Endodermal cell (in vitro differentiated cells): ENCODE results near the gene NPTX1. TPM values are rescaled to one million over a fixed set of nuclear protein-coding genes. Genes with fewer than 3 reads are reported as not detected.

Experiments
- DNase-seq: peaks from one replicate; pipeline ENCODE4 v3.0.0-alpha.2; 2017
- H3K27ac ChIP-seq: 2 replicates; pipeline ENCODE4 v1.5.1; 2013; ENCODE audit warnings: mild to moderate bottlenecking, low read depth, low read length, moderate library complexity
- H3K27me3 ChIP-seq: 2 replicates; pipeline ENCODE4 v1.6.1; 2013; ENCODE audit warnings: mild to moderate bottlenecking, low read length, moderate library complexity; ENCODE audit not compliant: insufficient read depth, control insufficient read depth, poor library complexity, severe bottlenecking
- H3K36me3 ChIP-seq: 2 replicates; pipeline ENCODE4 v1.7.0; 2013; ENCODE audit warnings: mild to moderate bottlenecking, low read length, moderate library complexity; ENCODE audit not compliant: control insufficient read depth, insufficient read depth
- H3K4me1 ChIP-seq: one replicate; pipeline ENCODE4 v1.7.0; 2013; ENCODE audit warnings: low read length; ENCODE audit not compliant: control insufficient read depth, insufficient read depth
- H3K4me3 ChIP-seq: 2 replicates; pipeline ENCODE4 v1.5.1; 2013; ENCODE audit warnings: mild to moderate bottlenecking, low read length, moderate library complexity
- H3K9ac ChIP-seq: 2 replicates; pipeline ENCODE4 v1.6.1; 2013; ENCODE audit warnings: mild to moderate bottlenecking, low read length, moderate library complexity; ENCODE audit not compliant: poor library complexity, severe bottlenecking; ENCODE audit errors: extremely low read depth
- H3K9me3 ChIP-seq: 2 replicates; pipeline ENCODE4 v1.6.1; 2013; ENCODE audit warnings: mild to moderate bottlenecking, low read length, moderate library complexity; ENCODE audit not compliant: control insufficient read depth
- H3K27ac Mint-ChIP-seq: 2 replicates; pipeline ENCODE4 v1.8.0; 2020; ENCODE audit warnings: mixed read lengths
- H3K27me3 Mint-ChIP-seq: 2 replicates; pipeline ENCODE4 v1.8.0; 2021; ENCODE audit warnings: mild to moderate bottlenecking, mixed read lengths; ENCODE audit not compliant: insufficient read depth
- H3K36me3 Mint-ChIP-seq: 2 replicates; pipeline ENCODE4 v1.8.0; 2020; ENCODE audit warnings: low read depth, mixed read lengths
- H3K4me1 Mint-ChIP-seq: 2 replicates; pipeline ENCODE4 v1.8.0; 2020; ENCODE audit warnings: mixed read lengths
- H3K4me3 Mint-ChIP-seq: 2 replicates; pipeline ENCODE4 v1.8.0; 2020; ENCODE audit warnings: mild to moderate bottlenecking, moderate library complexity, mixed read lengths
- H3K9me3 Mint-ChIP-seq: 2 replicates; pipeline ENCODE4 v1.8.0; 2020; ENCODE audit warnings: mild to moderate bottlenecking, mixed read lengths
- CTCF ChIP-seq: fragments of 200-600 bp; sonication (generic); conservative IDR thresholded peaks from 2 replicates; pipeline ENCODE4 v1.5.0; 2021; ENCODE audit warnings: antibody characterized with exemption, mild to moderate bottlenecking
- WGBS, 2 experiments: methylation state at CpG; one replicate each; pipeline versions ENCODE4 v1.1.5 to v1.1.7; 2013; ENCODE audit warnings: missing lambda C conversion rate in 2 of 2, mixed read lengths in 1 of 2; ENCODE audit not compliant: insufficient coverage in 1 of 2, insufficient read length in 1 of 2; 5-methylcytosine and 5-hydroxymethylcytosine counted together
- total RNA-seq, 2 donors: library from RNA; stranded (reverse); fragmentation: NEBNext Ultra II Directional in 1 of 2; extraction: Animal tissue kit (Norgen Biotek cat#: 25700) in 1 of 2; gene quantifications; 2 replicates in 1 of 2; 3 replicates in 1 of 2; pipeline ENCODE4 v1.2.1, GENCODE V29; 2021

The NPTX1 gene
- total RNA-seq, 2 donors from 2014 or later, result 0.24 to 2.3 TPM

GRCh38 chr17:80473701-80474100 lies 2.7 kb downstream of the NPTX1 start:
- no peak overlapping the region for H3K9ac ChIP-seq
- H3K4me1 ChIP-seq, result peaks cover 6% of the 10 kb centered on the region
- no peaks in the 10 kb centered on the region for H3K36me3 ChIP-seq
- 60 to 65% methylated on average over 2 to 7 of the region's 7 CpGs for WGBS, 2 experiments
- H3K27me3 ChIP-seq, result peaks cover 99% of the 10 kb centered on the region
- H3K4me3 ChIP-seq, result no peak overlapping the region
- no peak overlapping the region for H3K4me3 Mint-ChIP-seq
- no peak overlapping the region for H3K27ac ChIP-seq
- DNase-seq, result no peak
- no peaks in the 10 kb centered on the region for H3K9me3 Mint-ChIP-seq
- H3K4me1 Mint-ChIP-seq, result peaks cover 4% of the 10 kb centered on the region
- no peak overlapping the region for H3K27ac Mint-ChIP-seq
- no peak for TF ChIP-seq CTCF
- H3K9me3 ChIP-seq, result no peaks in the 10 kb centered on the region
- no peaks in the 10 kb centered on the region for H3K36me3 Mint-ChIP-seq
- peaks cover 71% of the 10 kb centered on the region for H3K27me3 Mint-ChIP-seq

GRCh38 chr17:80472996-80473395 lies 3.4 kb downstream of the NPTX1 start:
- no peaks in the 10 kb centered on the region for H3K36me3 ChIP-seq
- no peak for DNase-seq
- no peak for TF ChIP-seq CTCF
- no peak overlapping the region for H3K4me3 ChIP-seq
- no peak overlapping the region for H3K4me3 Mint-ChIP-seq
- 84 to 88% methylated on average over 8 to 12 of the region's 12 CpGs for WGBS, 2 experiments
- H3K27ac ChIP-seq, result no peak overlapping the region
- H3K27me3 Mint-ChIP-seq, result peaks cover 75% of the 10 kb centered on the region
- no peaks in the 10 kb centered on the region for H3K9me3 ChIP-seq
- peaks cover 4% of the 10 kb centered on the region for H3K4me1 Mint-ChIP-seq
- H3K9ac ChIP-seq, result no peak overlapping the region
- H3K36me3 Mint-ChIP-seq, result no peaks in the 10 kb centered on the region
- H3K27me3 ChIP-seq, result peaks cover 99% of the 10 kb centered on the region
- no peak overlapping the region for H3K27ac Mint-ChIP-seq
- H3K9me3 Mint-ChIP-seq, result no peaks in the 10 kb centered on the region
- H3K4me1 ChIP-seq, result peaks cover 4% of the 10 kb centered on the region

GRCh38 chr17:80471922-80472321 lies 4.5 kb downstream of the NPTX1 start:
- peaks cover 83% of the 10 kb centered on the region for H3K27me3 Mint-ChIP-seq
- H3K27ac ChIP-seq, result no peak overlapping the region

More at GRCh38 chr17:80471922-80472321, 4.5 kb downstream of the NPTX1 start:
- H3K27ac Mint-ChIP-seq, result no peak overlapping the region
- no peak for DNase-seq
- no peak overlapping the region for H3K4me3 ChIP-seq
- H3K4me3 Mint-ChIP-seq, result no peak overlapping the region
- H3K9me3 Mint-ChIP-seq, result no peaks in the 10 kb centered on the region
- H3K4me1 ChIP-seq, result peaks cover 4% of the 10 kb centered on the region
- no peaks in the 10 kb centered on the region for H3K9me3 ChIP-seq
- WGBS, 2 experiments, result 80 to 89% methylated on average over 5 to 8 of the region's 8 CpGs
- H3K9ac ChIP-seq, result no peak overlapping the region
- peaks cover 99% of the 10 kb centered on the region for H3K27me3 ChIP-seq
- peaks cover 4% of the 10 kb centered on the region for H3K4me1 Mint-ChIP-seq
- no peaks in the 10 kb centered on the region for H3K36me3 Mint-ChIP-seq
- H3K36me3 ChIP-seq, result no peaks in the 10 kb centered on the region
- no peak for TF ChIP-seq CTCF
